Measurements from ENCODE around the gene ANP32B. TPM values are rescaled to one million over a fixed set of nuclear protein-coding genes. Genes with fewer than 3 reads are reported as not detected.

The ANP32B gene
- total and polyA plus RNA-seq, 2 donors from 2014 or later, result 101 TPM

DNA sequence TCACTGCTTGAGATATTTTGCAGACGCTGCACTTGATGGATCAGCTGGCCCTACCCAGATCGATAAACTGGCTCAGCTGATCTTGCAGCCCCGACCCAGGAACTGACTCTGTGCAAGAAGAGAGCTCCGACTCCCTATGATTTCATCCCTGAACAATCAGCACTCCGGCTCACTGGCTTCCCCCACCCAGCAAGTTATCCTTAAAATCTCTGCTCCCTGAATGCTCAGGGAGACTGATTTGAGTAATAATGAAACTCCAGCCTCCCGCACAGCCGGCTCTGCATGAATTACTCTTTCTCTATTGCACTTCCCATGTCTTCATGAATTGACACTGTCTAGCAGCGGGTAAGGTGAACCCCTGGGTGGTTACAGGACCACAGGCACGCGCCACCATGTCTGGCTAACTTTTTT lies 56.5 kb downstream of the ANP32B start:
- no peak for DNase-seq
- intact Hi-C loops (cut with DNase I), result loop anchor here (10.0 kb wide), 1 partner anchor 115 kb away; the partner anchor contains the start of gene TRMO
- no peak overlapping the region for H3K27ac ChIP-seq (ENCODE audit: low read depth in 2 of 2, low read length in 2 of 2)
- no peaks in the 10 kb centered on the region for H3K27me3 ChIP-seq (ENCODE audit: control insufficient read depth, insufficient read depth, low read length)
- no peak overlapping the region for H3K4me3 ChIP-seq (ENCODE audit: low read length in 3 of 3)
- TF ChIP-seq, protein P1, sequence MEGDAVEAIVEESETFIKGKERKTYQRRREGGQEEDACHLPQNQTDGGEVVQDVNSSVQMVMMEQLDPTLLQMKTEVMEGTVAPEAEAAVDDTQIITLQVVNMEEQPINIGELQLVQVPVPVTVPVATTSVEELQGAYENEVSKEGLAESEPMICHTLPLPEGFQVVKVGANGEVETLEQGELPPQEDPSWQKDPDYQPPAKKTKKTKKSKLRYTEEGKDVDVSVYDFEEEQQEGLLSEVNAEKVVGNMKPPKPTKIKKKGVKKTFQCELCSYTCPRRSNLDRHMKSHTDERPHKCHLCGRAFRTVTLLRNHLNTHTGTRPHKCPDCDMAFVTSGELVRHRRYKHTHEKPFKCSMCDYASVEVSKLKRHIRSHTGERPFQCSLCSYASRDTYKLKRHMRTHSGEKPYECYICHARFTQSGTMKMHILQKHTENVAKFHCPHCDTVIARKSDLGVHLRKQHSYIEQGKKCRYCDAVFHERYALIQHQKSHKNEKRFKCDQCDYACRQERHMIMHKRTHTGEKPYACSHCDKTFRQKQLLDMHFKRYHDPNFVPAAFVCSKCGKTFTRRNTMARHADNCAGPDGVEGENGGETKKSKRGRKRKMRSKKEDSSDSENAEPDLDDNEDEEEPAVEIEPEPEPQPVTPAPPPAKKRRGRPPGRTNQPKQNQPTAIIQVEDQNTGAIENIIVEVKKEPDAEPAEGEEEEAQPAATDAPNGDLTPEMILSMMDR (IDR thresholded peaks at IDR 0.05; ENCODE audit: borderline replicate concordance, extremely low read depth, insufficient read depth), result no peak
- no peak overlapping the region for H3K9ac ChIP-seq (ENCODE audit: low read length in 3 of 3)
- peaks cover 0 to 3% (median 0%) of the 10 kb centered on the region in 3 donors for H3K4me1 ChIP-seq (ENCODE audit: control insufficient read depth in 2 of 3, insufficient read depth in 2 of 3, low read depth in 1 of 3, low read length in 3 of 3)
- no peaks in the 10 kb centered on the region for H3K36me3 ChIP-seq (ENCODE audit: control insufficient read depth in 2 of 3, insufficient read depth in 3 of 3, low read length in 3 of 3)
- no peak for FAIRE-seq
- H3K9me3 ChIP-seq (ENCODE audit: control insufficient read depth in 2 of 3, insufficient read depth in 1 of 3, low read length in 3 of 3), result no peaks in the 10 kb centered on the region

DNA sequence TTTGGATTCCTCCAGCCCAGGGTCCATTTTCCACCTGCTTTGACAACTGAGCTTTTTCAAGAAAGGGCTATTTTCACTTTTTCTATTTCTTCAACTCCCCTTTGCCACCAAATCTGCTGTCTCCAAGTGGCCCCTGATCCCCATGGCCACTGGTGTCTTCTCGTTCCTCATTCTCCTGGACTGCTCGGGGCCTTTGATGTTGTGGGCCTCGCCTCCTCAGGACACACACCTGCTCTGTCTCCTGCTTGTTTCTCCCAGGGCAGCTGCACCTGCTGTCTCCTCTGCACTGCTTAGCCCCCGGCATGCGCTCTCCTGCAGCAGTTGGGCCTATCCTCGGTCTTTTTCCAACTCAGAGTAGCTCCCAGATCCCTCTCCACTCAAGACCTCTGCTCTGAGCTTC lies 57.1 kb downstream of the ANP32B start:
- TF ChIP-seq, protein P1 (IDR thresholded peaks at IDR 0.05; ENCODE audit: borderline replicate concordance, extremely low read depth, insufficient read depth), result no peak
- Histone ChIP-seq H3K9me3 (ENCODE audit: control insufficient read depth in 2 of 3, insufficient read depth in 1 of 3, low read length in 3 of 3) (no peaks in the 10 kb centered on the region), H3K36me3 (ENCODE audit: control insufficient read depth in 2 of 3, insufficient read depth in 3 of 3, low read length in 3 of 3) (no peaks in the 10 kb centered on the region), H3K4me3 (ENCODE audit: low read length in 3 of 3) (no peak overlapping the region), H3K9ac (ENCODE audit: low read length in 3 of 3) (no peak overlapping the region), H3K27ac (ENCODE audit: low read depth in 2 of 2, low read length in 2 of 2) (no peak overlapping the region), H3K4me1 (ENCODE audit: control insufficient read depth in 2 of 3, insufficient read depth in 2 of 3, low read depth in 1 of 3, low read length in 3 of 3) (peaks cover 0 to 3% (median 0%) of the 10 kb centered on the region in 3 donors), H3K27me3 (ENCODE audit: control insufficient read depth, insufficient read depth, low read length) (no peaks in the 10 kb centered on the region)
- FAIRE-seq (no peak), DNase-seq (no peak)
- intact Hi-C loops (cut with DNase I), result no loop called here

DNA sequence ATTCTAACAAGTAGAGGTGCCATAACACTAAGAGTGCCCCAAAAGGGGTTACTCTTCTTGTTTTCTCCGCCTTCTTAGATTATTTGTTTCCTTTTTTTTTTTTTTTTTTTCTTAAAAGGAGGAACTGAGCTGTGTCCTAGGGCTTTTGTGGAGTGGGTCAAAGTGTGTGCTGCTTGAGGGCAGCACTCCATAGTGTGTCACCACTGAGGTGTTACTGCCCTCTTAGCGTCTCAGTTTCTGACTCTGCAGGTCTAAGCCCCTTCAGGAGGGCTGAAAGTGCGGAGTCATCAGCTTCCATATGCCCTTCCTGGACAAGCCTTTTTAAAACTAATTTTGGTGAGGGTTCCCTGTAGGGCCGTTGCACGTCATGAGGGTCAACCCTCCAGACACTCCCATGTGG lies 60.8 kb downstream of the ANP32B start:
- Histone ChIP-seq H3K27me3 (ENCODE audit: control insufficient read depth, insufficient read depth, low read length) (no peaks in the 10 kb centered on the region), H3K9me3 (ENCODE audit: control insufficient read depth in 2 of 3, insufficient read depth in 1 of 3, low read length in 3 of 3) (no peaks in the 10 kb centered on the region), H3K27ac (ENCODE audit: low read depth in 2 of 2, low read length in 2 of 2) (no peak overlapping the region), H3K36me3 (ENCODE audit: control insufficient read depth in 2 of 3, insufficient read depth in 3 of 3, low read length in 3 of 3) (no peaks in the 10 kb centered on the region), H3K4me3 (ENCODE audit: low read length in 3 of 3) (no peak overlapping the region), H3K4me1 (ENCODE audit: control insufficient read depth in 2 of 3, insufficient read depth in 2 of 3, low read depth in 1 of 3, low read length in 3 of 3) (no peaks in the 10 kb centered on the region), H3K9ac (ENCODE audit: low read length in 3 of 3) (no peak overlapping the region)
- DNase-seq (no peak), FAIRE-seq (no peak)
- TF ChIP-seq, protein P1 (IDR thresholded peaks at IDR 0.05; ENCODE audit: borderline replicate concordance, extremely low read depth, insufficient read depth), result no peak
- intact Hi-C loops (cut with DNase I), result no loop called here
